Ectodermal cell (in vitro differentiated cells): ENCODE measurements around the gene ANXA2R.

Experiments
- H3K27ac ChIP-seq: 2 replicates; pipeline ENCODE4 v1.7.0; 2013; ENCODE audit warnings: mild to moderate bottlenecking, low read depth, low read length; ENCODE audit not compliant: insufficient read depth, poor library complexity, severe bottlenecking
- H3K27me3 ChIP-seq: 2 replicates; pipeline ENCODE4 v1.7.0; 2013; ENCODE audit warnings: mild to moderate bottlenecking, low read length; ENCODE audit not compliant: insufficient read depth, control insufficient read depth, poor library complexity, severe bottlenecking
- H3K36me3 ChIP-seq: one replicate; pipeline ENCODE4 v1.7.0; 2013; ENCODE audit warnings: low read length; ENCODE audit not compliant: control insufficient read depth, insufficient read depth
- H3K4me1 ChIP-seq: one replicate; pipeline ENCODE4 v1.7.0; 2013; ENCODE audit warnings: low read length; ENCODE audit not compliant: control insufficient read depth, insufficient read depth
- H3K4me3 ChIP-seq: 2 replicates; pipeline ENCODE4 v1.7.0; 2013; ENCODE audit warnings: low read depth, low read length, control low read depth; ENCODE audit not compliant: insufficient read depth
- H3K9me3 ChIP-seq: 2 replicates; pipeline ENCODE4 v1.7.0; 2013; ENCODE audit warnings: mild to moderate bottlenecking, low read length, moderate library complexity; ENCODE audit not compliant: control insufficient read depth
- WGBS, 2 experiments: methylation state at CpG; one replicate each; pipeline ENCODE4 v1.1.7; 2013; ENCODE audit warnings: missing lambda C conversion rate in 2 of 2; 5-methylcytosine and 5-hydroxymethylcytosine counted together

ANXA2R gene

GRCh38 chr5:43000111-43000840 lies 39.8 kb downstream of the ANXA2R start:
- Histone ChIP-seq H3K4me3 (peak overlapping the region; percentile 26), H3K9me3 (no peaks in the 10 kb centered on the region), H3K27me3 (peaks cover 81% of the 10 kb centered on the region), H3K4me1 (peaks cover 6% of the 10 kb centered on the region), H3K27ac (no peak overlapping the region), H3K36me3 (no peaks in the 10 kb centered on the region)
- WGBS, 2 experiments: 3 to 4% methylated on average over 40 of the region's 40 CpGs

- Histone ChIP-seq H3K36me3 (no peaks in the 10 kb centered on the region), H3K9me3 (no peaks in the 10 kb centered on the region), H3K4me3 (no peak overlapping the region), H3K4me1 (peaks cover 9% of the 10 kb centered on the region), H3K27ac (no peak overlapping the region), H3K27me3 (peaks cover 100% of the 10 kb centered on the region)
- WGBS, 2 experiments: 66 to 67% methylated on average over 10 of the region's 10 CpGs
Observed at GRCh38 chr5:42995360-42995751, 44.8 kb downstream of the ANXA2R start.

GRCh38 chr5:42994555-42995359 lies 45.4 kb downstream of the ANXA2R start:
- Histone ChIP-seq H3K27me3 (peaks cover 100% of the 10 kb centered on the region), H3K27ac (no peak overlapping the region), H3K4me3 (peak overlapping the region; percentile 30), H3K4me1 (peaks cover 4% of the 10 kb centered on the region), H3K36me3 (no peaks in the 10 kb centered on the region), H3K9me3 (no peaks in the 10 kb centered on the region)
- 13 to 16% methylated on average over 52 of the region's 52 CpGs for WGBS, 2 experiments

- Histone ChIP-seq H3K27me3 (peaks cover 95% of the 10 kb centered on the region), H3K4me1 (peaks cover 4% of the 10 kb centered on the region), H3K27ac (no peak overlapping the region), H3K36me3 (no peaks in the 10 kb centered on the region), H3K9me3 (no peaks in the 10 kb centered on the region), H3K4me3 (peak overlapping the region; percentile 30)
- 15 to 21% methylated on average over 5 of the region's 6 CpGs for WGBS, 2 experiments
Observed at GRCh38 chr5:42994246-42994554, 45.9 kb downstream of the ANXA2R start.

GRCh38 chr5:42993516-42994245 lies 46.4 kb downstream of the ANXA2R start:
- H3K9me3 ChIP-seq: no peaks in the 10 kb centered on the region
- no peak overlapping the region for H3K4me3 ChIP-seq
- 26 to 27% methylated on average over 34 of the region's 34 CpGs for WGBS, 2 experiments
- peaks cover 90% of the 10 kb centered on the region for H3K27me3 ChIP-seq
- peaks cover 4% of the 10 kb centered on the region for H3K4me1 ChIP-seq
- no peak overlapping the region for H3K27ac ChIP-seq
- H3K36me3 ChIP-seq: no peaks in the 10 kb centered on the region

GRCh38 chr5:42992088-42992879 lies 47.8 kb downstream of the ANXA2R start:
- Histone ChIP-seq H3K36me3 (no peaks in the 10 kb centered on the region), H3K4me1 (peaks cover 4% of the 10 kb centered on the region), H3K4me3 (peak overlapping the region; percentile 39), H3K9me3 (no peaks in the 10 kb centered on the region), H3K27me3 (peaks cover 76% of the 10 kb centered on the region), H3K27ac (no peak overlapping the region)
- 1% methylated on average over 71 of the region's 71 CpGs for WGBS, 2 experiments

- H3K27ac ChIP-seq: no peak overlapping the region
- no peaks in the 10 kb centered on the region for H3K36me3 ChIP-seq
- peaks cover 68% of the 10 kb centered on the region for H3K27me3 ChIP-seq
- peak overlapping the region; percentile 39 for H3K4me3 ChIP-seq
- WGBS, 2 experiments: 36 to 43% methylated on average over 36 of the region's 36 CpGs
- no peaks in the 10 kb centered on the region for H3K9me3 ChIP-seq
- peaks cover 4% of the 10 kb centered on the region for H3K4me1 ChIP-seq
Observed at GRCh38 chr5:42991404-42992087, 48.6 kb downstream of the ANXA2R start.

- Histone ChIP-seq H3K27ac (no peak overlapping the region), H3K4me1 (peaks cover 4% of the 10 kb centered on the region), H3K36me3 (no peaks in the 10 kb centered on the region), H3K9me3 (no peaks in the 10 kb centered on the region), H3K4me3 (no peak overlapping the region), H3K27me3 (peaks cover 65% of the 10 kb centered on the region)
- 91 to 94% methylated on average over 4 of the region's 4 CpGs for WGBS, 2 experiments
Observed at GRCh38 chr5:42990892-42991291, 49.2 kb downstream of the ANXA2R start.
